Kidney tubule cell (primary cell): ENCODE results near the gene ZNF358.
"Not testable (repeated sequence)": the region's sequence is repeated elsewhere in the genome, so short reads cannot be mapped to it uniquely, and the experiment has no call there.

Source experiments
- DNase-seq: peaks from one replicate; pipeline ENCODE4 v3.0.0-alpha.2; 2018; ENCODE audit warnings: low spot score

The ZNF358 gene

DNA sequence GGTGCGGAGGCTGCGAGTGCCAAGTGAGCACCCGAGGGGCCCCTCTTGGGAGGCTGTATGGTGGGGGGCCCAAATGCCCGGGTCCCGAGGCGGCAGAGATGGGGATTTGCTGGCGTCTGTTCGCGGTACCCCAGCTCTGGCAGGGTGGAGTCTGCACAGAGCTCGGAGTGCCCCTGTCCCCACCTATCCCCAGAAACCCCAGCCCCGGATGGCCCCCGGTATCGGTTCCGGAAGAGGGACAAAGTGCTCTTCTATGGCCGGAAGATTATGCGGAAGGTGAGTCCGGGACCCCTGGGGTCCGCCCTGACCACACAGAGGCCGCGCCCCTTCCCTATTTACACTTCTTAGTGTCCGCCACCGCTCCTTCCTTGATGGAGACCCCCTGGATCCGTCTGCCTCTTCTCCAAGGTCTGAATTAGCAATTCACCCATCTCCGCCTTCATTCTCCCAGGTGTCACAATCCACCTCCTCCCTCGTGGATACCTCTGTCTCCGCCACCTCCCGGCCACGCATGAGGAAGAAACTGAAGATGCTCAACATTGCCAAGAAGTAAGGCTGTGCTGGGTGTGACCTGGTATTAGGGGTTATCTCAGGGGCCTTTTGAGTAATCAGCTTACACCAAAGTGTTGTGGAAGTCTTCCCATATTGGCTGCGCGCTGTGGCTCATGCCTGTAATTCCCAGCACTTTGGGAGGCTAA lies 20.2 kb downstream of the ZNF358 start:
- no peak for DNase-seq

- DNase-seq: not testable (repeated sequence)
Observed at GRCh38 chr19:7538990-7539389, 23.1 kb downstream of the ZNF358 start.

- DNase-seq: no peak
Observed at GRCh38 chr19:7539827-7540425, 24.0 kb downstream of the ZNF358 start.

DNA sequence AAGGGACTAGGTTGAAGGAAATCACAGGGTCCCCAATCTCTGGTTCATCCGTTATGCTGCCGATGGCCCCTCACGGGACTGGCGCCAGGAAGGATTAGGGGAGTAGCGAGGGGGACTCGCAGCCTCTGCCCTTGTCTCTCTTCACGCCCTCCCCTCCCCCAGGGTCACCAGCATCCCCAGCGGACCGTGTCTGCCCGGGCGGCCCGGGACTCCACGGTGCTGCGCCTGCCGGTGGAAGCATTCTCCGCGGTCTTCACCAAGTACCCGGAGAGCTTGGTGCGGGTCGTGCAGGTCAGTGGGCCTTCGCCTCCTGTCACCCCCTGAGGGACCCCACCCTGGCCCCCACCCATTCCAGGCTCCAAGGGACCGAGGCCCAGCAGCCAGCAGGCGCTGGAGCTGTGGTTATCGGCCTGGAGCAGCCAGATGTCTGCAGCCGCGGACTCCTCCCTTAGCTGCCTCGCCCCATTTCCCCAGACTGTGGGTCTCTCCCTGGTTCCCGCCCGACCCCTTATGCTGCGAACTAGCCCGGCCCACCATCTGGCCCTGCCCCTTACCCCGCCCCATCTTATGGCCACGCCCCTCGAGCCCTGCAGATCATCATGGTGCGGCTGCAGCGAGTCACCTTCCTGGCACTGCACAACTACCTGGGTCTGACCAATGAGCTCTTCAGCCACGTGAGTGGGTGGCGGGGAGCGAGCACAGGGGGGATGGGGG lies 25.0 kb downstream of the ZNF358 start:
- DNase-seq: peak; percentile 34

DNA sequence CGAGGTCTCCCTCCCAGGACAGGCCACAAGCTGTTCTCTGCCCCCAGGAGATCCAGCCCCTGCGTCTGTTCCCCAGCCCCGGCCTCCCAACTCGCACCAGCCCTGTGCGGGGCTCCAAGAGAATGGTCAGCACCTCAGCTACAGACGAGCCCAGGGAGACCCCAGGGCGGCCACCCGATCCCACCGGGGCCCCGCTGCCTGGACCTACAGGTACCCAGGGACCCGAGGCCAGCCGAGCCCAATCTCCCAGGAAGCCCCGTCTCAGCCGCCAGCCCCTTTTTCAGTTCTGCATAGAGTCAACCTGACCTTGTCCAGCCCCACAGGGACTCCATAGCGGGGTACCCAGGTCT lies 25.5 kb downstream of the ZNF358 start:
- no peak for DNase-seq

DNA sequence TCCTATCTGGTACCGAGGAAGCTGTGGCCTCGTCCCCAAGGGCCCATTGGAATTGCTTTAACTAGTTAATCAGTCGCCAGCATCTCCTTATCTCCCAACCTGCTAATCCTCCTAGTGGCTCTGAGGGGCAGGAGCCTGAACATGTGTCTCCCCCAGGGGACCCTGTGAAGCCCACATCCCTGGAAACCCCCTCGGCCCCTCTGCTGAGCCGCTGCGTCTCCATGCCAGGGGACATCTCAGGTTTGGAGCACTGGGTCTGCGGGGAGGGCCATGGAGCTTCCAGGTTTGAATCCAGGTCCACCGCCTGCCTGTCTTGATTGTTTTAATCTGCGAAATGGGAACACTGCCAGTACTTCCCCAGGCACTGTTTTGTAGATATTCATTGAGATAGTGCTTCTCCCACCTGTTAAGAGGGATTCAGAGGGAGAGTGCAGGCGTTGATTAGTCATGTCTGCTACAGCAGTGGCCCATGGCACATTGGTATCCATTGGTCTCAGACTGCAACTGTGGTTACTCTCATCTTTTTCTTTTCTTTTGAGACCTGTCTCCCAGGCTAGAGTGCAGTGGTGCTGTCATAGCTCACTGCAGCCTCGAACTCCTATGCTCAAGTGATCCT lies 26.0 kb downstream of the ZNF358 start:
- no peak for DNase-seq

GRCh38 chr19:7542556-7543348 lies 26.8 kb downstream of the ZNF358 start:
- no peak for DNase-seq

- DNase-seq: no peak
Observed at GRCh38 chr19:7544626-7545025, 28.7 kb downstream of the ZNF358 start.

DNA sequence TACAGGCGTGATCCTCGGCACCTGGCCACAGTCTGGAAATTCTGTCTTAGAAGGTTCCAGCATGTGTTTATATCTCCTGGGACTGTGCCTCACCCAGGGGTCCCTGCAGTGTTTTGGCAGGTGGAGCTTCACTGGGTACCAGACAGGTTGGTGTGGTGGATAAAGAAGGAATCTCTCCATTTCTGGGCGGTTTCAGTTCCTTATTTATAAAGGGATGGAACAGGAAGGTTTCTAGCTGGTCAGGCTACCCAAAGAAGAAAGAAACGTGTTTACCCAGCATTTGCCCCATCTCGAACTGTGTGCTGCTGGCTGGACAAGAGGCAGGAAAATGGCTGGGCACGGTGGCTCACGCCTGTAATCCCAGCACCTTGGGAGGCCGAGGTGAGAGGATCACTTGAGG lies 29.4 kb downstream of the ZNF358 start:
- no peak for DNase-seq

DNA sequence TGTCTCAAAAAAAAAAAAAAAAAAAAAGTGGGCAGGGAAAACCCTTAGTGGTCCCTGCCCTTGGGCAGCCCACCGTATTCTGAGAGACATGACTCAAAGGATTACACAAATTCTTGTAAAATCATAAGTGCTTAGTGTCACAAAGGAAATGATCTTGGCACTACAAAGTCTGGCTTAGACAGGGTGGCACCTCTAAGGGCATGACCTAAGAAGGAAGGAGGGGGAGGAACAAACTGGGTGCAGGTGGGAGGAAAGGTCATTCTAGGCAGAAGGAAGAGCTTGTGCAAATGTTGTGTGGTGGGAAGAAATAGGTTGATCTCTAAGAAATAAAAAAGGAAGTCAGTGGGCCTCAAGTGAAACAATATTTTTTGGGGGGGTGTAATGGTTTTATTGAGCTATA lies 30.0 kb downstream of the ZNF358 start:
- no peak for DNase-seq

DNA sequence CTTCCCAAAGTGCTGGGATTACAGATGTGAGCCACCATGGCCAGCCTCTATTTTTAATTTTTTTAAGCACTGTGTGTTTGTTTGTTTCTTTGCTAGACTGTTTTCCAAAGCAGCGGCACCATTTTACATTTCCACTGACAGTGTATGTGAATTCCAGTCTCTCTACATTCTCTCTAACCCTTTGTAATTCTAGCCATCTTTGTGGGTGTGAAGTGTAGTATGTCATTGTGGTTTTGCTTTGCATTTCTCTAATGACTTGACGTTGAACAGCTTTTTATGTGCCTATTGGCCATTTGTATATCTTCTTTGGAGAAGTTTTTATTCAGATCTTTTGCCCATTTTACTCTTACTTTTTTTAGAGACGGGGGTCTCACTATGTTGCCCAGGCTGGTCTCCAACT lies 31.3 kb downstream of the ZNF358 start:
- DNase-seq: no peak

- DNase-seq: no peak
Observed at GRCh38 chr19:7549429-7550148, 33.7 kb downstream of the ZNF358 start.

- DNase-seq: no peak
Observed at GRCh38 chr19:7550169-7550770, 34.4 kb downstream of the ZNF358 start.

DNA sequence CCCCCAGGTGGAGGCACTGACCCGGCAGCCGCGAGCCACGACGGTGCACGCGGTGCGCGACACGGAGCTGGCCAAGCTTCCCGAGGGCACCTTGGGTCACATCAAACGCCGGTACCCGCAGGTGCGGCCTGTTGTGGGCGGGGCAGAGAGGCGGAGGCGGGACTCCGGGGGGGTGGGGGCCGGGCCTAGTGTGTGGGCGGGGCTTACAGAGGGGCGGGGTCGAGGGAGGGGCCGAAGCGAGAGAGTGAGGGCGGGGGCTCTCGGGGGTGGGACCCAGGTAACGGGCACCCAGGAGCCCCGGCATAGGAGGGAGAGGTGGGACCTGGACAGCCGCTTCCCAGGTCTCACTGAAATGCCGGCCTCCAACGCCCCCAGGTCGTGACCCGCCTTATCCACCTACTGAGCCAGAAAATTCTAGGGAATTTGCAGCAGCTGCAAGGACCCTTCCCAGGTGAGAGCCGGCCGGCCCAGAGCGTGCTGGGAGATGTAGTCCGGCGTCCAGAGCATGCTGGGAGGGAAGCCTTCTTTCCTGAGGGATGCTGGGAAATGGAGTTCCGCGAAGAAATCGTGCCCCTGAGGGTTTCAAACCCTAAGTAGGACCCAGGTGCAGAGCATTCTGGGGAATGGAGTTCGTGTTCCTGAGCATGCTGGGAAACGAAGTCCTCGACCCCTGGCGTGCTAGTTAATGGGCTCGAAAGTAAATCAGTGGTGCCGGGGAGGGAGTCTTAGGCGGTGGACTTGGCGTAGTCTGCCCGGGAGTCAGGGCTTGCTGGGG lies 35.3 kb downstream of the ZNF358 start:
- DNase-seq: peak; percentile 49

- DNase-seq: no peak
Observed at GRCh38 chr19:7552781-7553180, 36.9 kb downstream of the ZNF358 start.

- no peak for DNase-seq
Observed at GRCh38 chr19:7554565-7554964, 38.7 kb downstream of the ZNF358 start.

- no peak for DNase-seq
Observed at GRCh38 chr19:7554990-7555864, 39.3 kb downstream of the ZNF358 start.

GRCh38 chr19:7556696-7557315 lies 40.9 kb downstream of the ZNF358 start:
- no peak for DNase-seq

DNA sequence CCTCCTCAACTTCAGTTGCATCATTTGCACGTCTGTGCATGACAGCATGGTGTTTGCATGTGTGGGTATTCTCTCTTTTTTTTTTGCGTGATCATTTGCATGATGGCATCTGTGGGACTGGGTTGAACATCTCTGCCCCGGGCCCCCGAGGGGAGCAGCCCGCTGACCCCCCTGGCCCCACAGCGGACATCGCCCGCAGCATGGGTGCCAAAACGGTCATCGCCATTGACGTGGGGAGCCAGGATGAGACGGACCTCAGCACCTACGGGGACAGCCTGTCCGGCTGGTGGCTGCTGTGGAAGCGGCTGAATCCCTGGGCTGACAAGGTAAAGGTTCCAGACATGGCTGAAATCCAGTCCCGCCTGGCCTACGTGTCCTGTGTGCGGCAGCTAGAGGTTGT lies 42.8 kb downstream of the ZNF358 start:
- no peak for DNase-seq
